Kidney epithelial cell (primary cell): ENCODE results near the gene DLG2. TPM values are rescaled to one million over a fixed set of nuclear protein-coding genes. Genes with fewer than 3 reads are reported as not detected.
A peak's percentile ranks its signal among the peaks of the same experiment; 100 is the strongest.

Experiments
- DNase-seq: peaks from one replicate; pipeline ENCODE4 v3.0.0-alpha.2; 2010; ENCODE audit warnings: low read depth
- H3K27me3 ChIP-seq: 2 replicates; pipeline ENCODE4 v1.6.0; 2011; ENCODE audit warnings: low read length; ENCODE audit not compliant: control insufficient read depth, insufficient read depth
- H3K36me3 ChIP-seq: 2 replicates; pipeline ENCODE4 v1.5.1; 2011; ENCODE audit warnings: low read length; ENCODE audit not compliant: control insufficient read depth, insufficient read depth
- H3K4me3 ChIP-seq: 2 replicates; pipeline ENCODE4 v1.5.1; 2011; ENCODE audit warnings: low read depth, mild to moderate bottlenecking, control low read depth, low read length
- total RNA-seq: library from RNA; depleted of rRNA; stranded (reverse); fragments of >200 nt; gene quantifications from 2 replicates; pipeline ENCODE4 v1.2.3, GENCODE V29; 2015
- TF ChIP-seq, protein P1 (sequence below): IDR thresholded peaks from 2 replicates; pipeline ENCODE4 v1.5.1; 2011; ENCODE audit warnings: mild to moderate bottlenecking, moderate library complexity, low read length, control low read depth, inconsistent platforms; ENCODE audit not compliant: insufficient read depth, poor library complexity, severe bottlenecking

DLG2 gene
- total RNA-seq, 1 donor from 2014 or later, result 0.75 TPM

DNA sequence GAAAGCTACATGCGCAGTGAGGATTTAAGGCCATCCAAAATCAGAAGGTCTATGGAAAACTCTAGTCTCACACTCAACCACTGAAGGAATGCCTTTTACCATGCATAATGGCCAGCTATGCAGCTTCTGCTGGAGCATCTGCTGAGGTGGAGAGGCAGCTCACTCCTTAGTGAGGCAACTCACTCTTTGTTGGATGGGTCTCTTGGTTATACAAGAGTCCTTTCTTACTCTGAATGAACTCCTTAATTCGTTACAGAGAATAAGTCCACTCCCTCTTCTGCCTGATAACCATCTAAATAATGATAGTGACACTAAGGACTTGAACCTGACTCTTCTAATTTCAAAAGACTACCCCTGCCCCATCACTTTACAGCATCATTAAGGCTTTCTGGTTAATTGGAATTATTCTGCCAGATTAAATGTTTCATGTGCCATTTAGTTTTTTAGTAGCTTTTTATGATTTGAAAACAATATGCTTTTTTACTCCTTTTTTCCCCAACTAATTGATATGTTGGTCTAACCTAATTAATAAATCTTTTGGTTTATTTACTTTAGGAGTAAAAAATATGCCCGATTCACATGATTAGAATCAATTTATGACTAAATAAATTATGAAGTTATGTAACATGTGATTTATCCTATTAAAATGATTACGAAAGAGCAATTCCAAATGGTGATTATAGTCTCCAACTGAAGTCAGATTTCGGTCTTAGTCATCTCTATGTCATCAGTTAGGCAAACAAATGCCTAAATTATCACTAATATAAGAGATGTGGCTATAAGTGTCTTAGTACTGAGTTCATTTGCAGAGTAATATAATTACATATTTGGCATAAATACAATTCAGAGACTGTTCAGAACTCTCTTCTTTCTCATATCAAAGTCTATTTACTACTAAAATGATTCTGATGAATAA, 2054.3 kb downstream of the DLG2 start:
- Histone ChIP-seq H3K27me3 (no peaks in the 10 kb centered on the region), H3K4me3 (no peak overlapping the region), H3K36me3 (no peaks in the 10 kb centered on the region)
- DNase-seq, result no peak
- TF ChIP-seq, protein P1, sequence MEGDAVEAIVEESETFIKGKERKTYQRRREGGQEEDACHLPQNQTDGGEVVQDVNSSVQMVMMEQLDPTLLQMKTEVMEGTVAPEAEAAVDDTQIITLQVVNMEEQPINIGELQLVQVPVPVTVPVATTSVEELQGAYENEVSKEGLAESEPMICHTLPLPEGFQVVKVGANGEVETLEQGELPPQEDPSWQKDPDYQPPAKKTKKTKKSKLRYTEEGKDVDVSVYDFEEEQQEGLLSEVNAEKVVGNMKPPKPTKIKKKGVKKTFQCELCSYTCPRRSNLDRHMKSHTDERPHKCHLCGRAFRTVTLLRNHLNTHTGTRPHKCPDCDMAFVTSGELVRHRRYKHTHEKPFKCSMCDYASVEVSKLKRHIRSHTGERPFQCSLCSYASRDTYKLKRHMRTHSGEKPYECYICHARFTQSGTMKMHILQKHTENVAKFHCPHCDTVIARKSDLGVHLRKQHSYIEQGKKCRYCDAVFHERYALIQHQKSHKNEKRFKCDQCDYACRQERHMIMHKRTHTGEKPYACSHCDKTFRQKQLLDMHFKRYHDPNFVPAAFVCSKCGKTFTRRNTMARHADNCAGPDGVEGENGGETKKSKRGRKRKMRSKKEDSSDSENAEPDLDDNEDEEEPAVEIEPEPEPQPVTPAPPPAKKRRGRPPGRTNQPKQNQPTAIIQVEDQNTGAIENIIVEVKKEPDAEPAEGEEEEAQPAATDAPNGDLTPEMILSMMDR, result no peak

DNA sequence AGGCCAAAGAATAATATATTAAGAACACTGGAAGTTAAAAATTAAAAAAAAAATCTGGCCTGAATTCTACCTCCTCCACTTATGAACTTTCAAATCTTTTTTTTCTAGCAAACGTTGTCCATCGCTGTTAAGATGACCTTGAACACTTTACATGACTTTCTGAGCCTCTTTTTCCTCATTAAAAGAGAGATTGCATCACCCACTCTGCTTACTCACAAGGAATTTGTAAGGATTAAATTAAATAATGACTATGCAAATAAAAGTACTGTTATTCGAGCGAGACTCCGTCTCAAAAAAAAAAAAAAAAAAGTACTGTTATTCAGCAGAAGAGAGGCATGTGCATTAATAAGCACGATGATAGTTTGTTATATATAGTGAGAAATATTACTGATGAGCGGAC, 2055.8 kb downstream of the DLG2 start:
- H3K4me3 ChIP-seq, result no peak overlapping the region
- DNase-seq, result no peak
- TF ChIP-seq, protein P1, result no peak

DNA sequence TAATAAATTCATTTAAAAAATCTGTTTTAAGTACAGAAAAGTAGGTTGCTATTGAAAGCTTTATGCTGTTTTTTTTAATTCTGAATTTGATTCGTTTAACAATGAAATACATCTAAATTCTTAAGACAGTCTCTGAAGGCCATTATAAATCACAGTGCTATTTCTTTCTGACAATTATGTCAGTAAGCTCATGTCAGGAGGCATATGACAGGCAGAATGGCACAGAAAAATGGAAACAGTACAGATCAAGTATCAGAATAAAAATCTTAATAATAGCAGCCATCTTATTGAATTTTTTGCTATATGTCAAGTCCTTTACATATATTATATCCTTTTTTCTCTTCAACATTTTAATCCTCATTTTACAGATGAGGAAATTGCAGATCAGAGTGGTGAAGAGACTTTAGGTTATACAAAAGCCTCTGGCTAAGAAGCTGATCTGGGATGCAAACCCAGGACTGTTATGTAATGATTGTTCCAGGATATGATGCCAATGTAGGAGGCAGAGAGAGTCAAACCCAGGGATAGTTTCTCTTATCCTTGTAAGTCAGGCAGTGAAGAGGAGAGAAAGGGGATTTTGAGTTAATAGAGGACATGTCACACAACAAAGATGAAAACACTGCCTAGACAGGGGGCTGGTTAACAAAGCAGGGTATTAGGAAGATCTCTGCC, 2057.9 kb downstream of the DLG2 start:
- DNase-seq, result no peak
- H3K27me3 ChIP-seq, result no peaks in the 10 kb centered on the region
- TF ChIP-seq, protein P1, result no peak
- no peak overlapping the region for H3K4me3 ChIP-seq
- no peaks in the 10 kb centered on the region for H3K36me3 ChIP-seq

More for the DNA sequence above, 2055.8 kb downstream of the DLG2 start:
- Histone ChIP-seq H3K36me3 (no peaks in the 10 kb centered on the region), H3K27me3 (no peaks in the 10 kb centered on the region)

DNA sequence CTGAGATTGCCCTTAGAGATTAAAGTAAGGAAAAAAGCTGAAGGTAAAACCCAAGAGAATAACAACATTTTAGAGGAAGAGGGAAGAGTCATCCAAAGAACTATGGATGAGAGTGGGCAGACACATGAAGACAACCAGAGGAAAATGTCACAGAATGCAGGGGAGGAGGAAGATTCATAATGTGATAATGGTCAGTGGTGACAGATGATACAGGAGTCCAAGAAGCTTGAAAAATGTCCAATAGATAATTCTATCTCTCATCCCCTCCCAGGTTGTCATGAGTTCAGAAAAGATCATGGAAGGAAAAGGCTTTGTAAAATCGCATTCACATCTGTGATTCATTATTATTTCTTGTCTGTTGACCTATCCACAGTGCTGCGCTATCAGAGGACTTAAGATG, 2058.6 kb downstream of the DLG2 start:
- Histone ChIP-seq H3K27me3 (no peaks in the 10 kb centered on the region), H3K36me3 (no peaks in the 10 kb centered on the region), H3K4me3 (no peak overlapping the region)
- DNase-seq, result no peak
- TF ChIP-seq, protein P1, result no peak

DNA sequence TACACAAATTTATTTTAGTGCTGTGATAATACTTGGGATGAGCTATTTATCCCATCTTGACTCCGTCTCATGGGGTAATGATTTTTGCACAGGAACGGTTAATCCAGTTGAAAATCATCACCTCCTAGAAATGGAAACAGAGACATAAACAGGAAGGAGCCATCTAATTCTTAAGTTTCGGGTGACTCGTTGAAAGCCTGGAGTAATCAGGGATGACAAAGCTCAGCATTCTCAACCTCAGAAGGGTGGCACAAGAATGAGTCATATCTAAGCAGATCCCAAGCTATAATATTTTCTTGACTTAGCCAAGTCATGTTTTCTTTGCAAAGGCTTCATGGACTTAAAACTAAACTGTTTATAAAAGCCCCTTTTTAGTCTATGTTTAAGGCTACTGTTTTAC, 2060.2 kb downstream of the DLG2 start:
- Histone ChIP-seq H3K4me3 (no peak overlapping the region), H3K36me3 (no peaks in the 10 kb centered on the region), H3K27me3 (no peaks in the 10 kb centered on the region)
- TF ChIP-seq, protein P1, result no peak
- peak; percentile 38 for DNase-seq

DNA sequence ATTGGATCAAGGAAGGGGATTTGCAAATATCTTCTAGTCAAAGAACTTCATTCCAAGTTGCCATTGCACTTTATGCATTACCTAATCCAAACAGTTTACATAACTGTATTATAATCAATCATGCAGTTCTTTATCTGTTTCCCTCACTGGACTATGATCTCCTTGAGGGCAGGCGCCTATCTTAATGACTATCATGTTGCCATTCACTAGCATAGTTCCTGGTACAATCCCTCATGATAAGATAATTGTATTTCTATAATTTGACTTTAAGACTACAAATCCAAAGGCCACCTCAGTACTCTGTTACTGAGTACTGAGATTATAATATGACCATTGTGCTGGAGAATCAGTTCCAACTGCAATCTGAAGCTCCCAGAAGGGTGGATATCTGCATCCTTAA, 2062.3 kb downstream of the DLG2 start:
- no peak for DNase-seq
- Histone ChIP-seq H3K4me3 (no peak overlapping the region), H3K36me3 (no peaks in the 10 kb centered on the region), H3K27me3 (no peaks in the 10 kb centered on the region)
- TF ChIP-seq, protein P1, result no peak
